Caco-2 (cell line): Measurements from ENCODE around the gene VPS51. TPM values are rescaled to one million over a fixed set of nuclear protein-coding genes. Genes with fewer than 3 reads are reported as not detected.
"Not testable (repeated sequence)": the region's sequence is repeated elsewhere in the genome, so short reads cannot be mapped to it uniquely, and the experiment has no call there.

Source experiments
- BruUV-seq: library from RNA; stranded (reverse); fragments of 400-500 nt; replicated peaks from 2 replicates; lab custom pipeline; 2021; lab: Mats Ljungman, UMichigan
- CTCF ChIA-PET: fragments of 300-600 bp; sonication (Branson Sonifier 250); formaldehyde crosslinking; loops from one replicate; lab custom pipeline; 2022; ENCODE audit warnings: antibody characterized with exemption; lab: Charles Lee
- POLR2A ChIA-PET: fragments of 300-600 bp; sonication (Branson Sonifier 250); formaldehyde crosslinking; loops from one replicate; lab custom pipeline; 2022; ENCODE audit warnings: antibody characterized with exemption; lab: Charles Lee
- DNase-seq, 2 experiments: peaks; one replicate each; pipeline versions ENCODE4 v3.0.0 to v3.0.0-alpha.2; 2020 to 2022
- H3K27me3 ChIP-seq: replicated peaks from 2 replicates; pipeline ENCODE4 v1.6.0; 2011; ENCODE audit warnings: low read length; ENCODE audit not compliant: control insufficient read depth, insufficient read depth
- H3K36me3 ChIP-seq: 2 replicates; pipeline ENCODE4 v1.5.1; 2011; ENCODE audit warnings: low read length; ENCODE audit not compliant: control insufficient read depth, insufficient read depth
- H3K4me1 ChIP-seq: fragments of 250-450 bp; sonication (Bioruptor Pico); 2 replicates; pipeline ENCODE4 v1.5.1; 2020; ENCODE audit warnings: mild to moderate bottlenecking
- H3K4me3 ChIP-seq: 2 replicates; pipeline ENCODE4 v1.5.1; 2011; ENCODE audit warnings: low read depth, mild to moderate bottlenecking, control low read depth, low read length
- H3K9me3 ChIP-seq: fragments of 250-450 bp; sonication (Bioruptor Pico); 2 replicates; pipeline ENCODE4 v1.5.1; 2020; ENCODE audit warnings: mild to moderate bottlenecking, moderate library complexity
- H3K27ac Mint-ChIP-seq: one replicate; pipeline ENCODE4 v1.8.0; 2022; ENCODE audit warnings: mixed read lengths; ENCODE audit not compliant: unreplicated experiment
- H3K27me3 Mint-ChIP-seq: one replicate; pipeline ENCODE4 v1.8.0; 2022; ENCODE audit warnings: mixed read lengths; ENCODE audit not compliant: insufficient read depth, unreplicated experiment
- H3K36me3 Mint-ChIP-seq: one replicate; pipeline ENCODE4 v1.8.0; 2022; ENCODE audit warnings: mild to moderate bottlenecking, mixed read lengths; ENCODE audit not compliant: insufficient read depth, unreplicated experiment
- H3K4me1 Mint-ChIP-seq: one replicate; pipeline ENCODE4 v1.8.0; 2022; ENCODE audit warnings: low read depth, mixed read lengths; ENCODE audit not compliant: unreplicated experiment
- H3K4me3 Mint-ChIP-seq: one replicate; pipeline ENCODE4 v1.8.0; 2022; ENCODE audit warnings: mild to moderate bottlenecking, moderate library complexity, mixed read lengths; ENCODE audit not compliant: unreplicated experiment
- H3K9me3 Mint-ChIP-seq: one replicate; pipeline ENCODE4 v1.8.0; 2022; ENCODE audit warnings: mixed read lengths; ENCODE audit not compliant: unreplicated experiment
- CTCF ChIP-seq, 2 experiments: fragments of 200-600 bp in 1 of 2; IDR thresholded peaks; 1 replicate in 1 of 2; 2 replicates in 1 of 2; pipeline versions ENCODE4 v1.5.1 to v1.8.0; 2011 to 2022; ENCODE audit warnings: antibody characterized with exemption in 1 of 2, control low read depth in 1 of 2, inconsistent platforms in 1 of 2, low read depth in 1 of 2, low read length in 1 of 2, mild to moderate bottlenecking in 1 of 2, moderate library complexity in 1 of 2; ENCODE audit not compliant: insufficient read depth in 1 of 2, severe bottlenecking in 1 of 2, unreplicated experiment in 1 of 2
- intact Hi-C: fragments of 100-400 bp; cut with micrococcal nuclease; formaldehyde crosslinking; loops from one replicate; pipeline ENCODE4 v1.10.0; 2022; ENCODE audit not compliant: unreplicated experiment
- total RNA-seq: library from RNA; stranded (reverse); gene quantifications from 2 replicates; pipeline ENCODE4 v1.2.3, GENCODE V29; 2022

The VPS51 gene
- total RNA-seq, 1 experiment from 2014 or later, result 158 TPM

- BruUV-seq, result no TSS peak
- Histone ChIP-seq H3K27me3 (no peaks in the 10 kb centered on the region), H3K9me3 (no peaks in the 10 kb centered on the region), H3K36me3 (peaks cover 10% of the 10 kb centered on the region), H3K4me1 (peaks cover 25% of the 10 kb centered on the region), H3K4me3 (peak within 1 kb of the TSS; percentile 87)
- peak; percentile 99 for DNase-seq
- peaks cover 13% of the 10 kb centered on the region for H3K4me1 Mint-ChIP-seq
- ChIA-PET POLR2A (interaction anchor here (0.6 to 1.4 kb wide), 6 partner anchors 16 to 612 kb away, joined by 3 to 9 read pairs (median 4); partner anchors contain the start of gene CAPN1), CTCF (interaction anchor here (0.6 to 2.2 kb wide), 13 partner anchors 18 to 1753 kb away, joined by 3 to 9 read pairs (median 4); partner anchors contain the start of genes BATF2, CAPN1, SAC3D1 and SF1)
- peaks cover 96% of the 10 kb centered on the region for H3K36me3 Mint-ChIP-seq
- no peaks in the 10 kb centered on the region for H3K9me3 Mint-ChIP-seq
- H3K27ac Mint-ChIP-seq, result peak within 1 kb of the TSS; percentile 92
- intact Hi-C loops, result loop anchor here (1.0 to 10.0 kb wide), 5 partner anchors 21 to 343 kb away; partner anchors contain the start of genes ARL2, SF1 and VPS51
- TF ChIP-seq CTCF (IDR thresholded peaks at IDR 0.05; ENCODE audit: insufficient read depth in 1 of 2, low read depth in 1 of 2, low read length in 1 of 2, severe bottlenecking in 1 of 2, unreplicated experiment in 1 of 2), result peak; percentile 93 to 94
- no peaks in the 10 kb centered on the region for H3K27me3 Mint-ChIP-seq
- peak within 1 kb of the TSS; percentile 83 for H3K4me3 Mint-ChIP-seq
These were observed 21.4 kb downstream of the VPS51 start, which contains the start of gene ZNHIT2 for GRCh38 chr11:65117206-65118096. Gene ZNHIT2 (minus strand): TSS chr11:65117701. CDS start chr11:65117653, 48 bp downstream.

GRCh38 chr11:65118097-65118837 lies 22.3 kb downstream of the VPS51 start:
- DNase-seq, result no peak
- peaks cover 25% of the 10 kb centered on the region for H3K4me1 ChIP-seq
- H3K4me3 Mint-ChIP-seq, result peak overlapping the region; percentile 83
- no peaks in the 10 kb centered on the region for H3K27me3 ChIP-seq
- peaks cover 10% of the 10 kb centered on the region for H3K36me3 ChIP-seq
- ChIA-PET POLR2A (interaction anchor here (0.6 to 1.4 kb wide), 3 partner anchors 64 to 473 kb away, joined by 3 to 5 read pairs (median 3); partner anchors contain the start of gene CAPN1), CTCF (interaction anchor here (1.4 to 2.2 kb wide), 4 partner anchors 17 to 340 kb away, joined by 3 to 9 read pairs (median 6); partner anchors contain the start of genes SAC3D1 and SF1)
- H3K4me1 Mint-ChIP-seq, result peaks cover 12% of the 10 kb centered on the region
- no peak overlapping the region for H3K4me3 ChIP-seq
- H3K9me3 ChIP-seq, result no peaks in the 10 kb centered on the region
- H3K27ac Mint-ChIP-seq, result peak overlapping the region; percentile 92
- peaks cover 93% of the 10 kb centered on the region for H3K36me3 Mint-ChIP-seq
- no peaks in the 10 kb centered on the region for H3K27me3 Mint-ChIP-seq
- no peaks in the 10 kb centered on the region for H3K9me3 Mint-ChIP-seq
- no peak for TF ChIP-seq CTCF (IDR thresholded peaks at IDR 0.05; ENCODE audit: insufficient read depth in 1 of 2, low read depth in 1 of 2, low read length in 1 of 2, severe bottlenecking in 1 of 2, unreplicated experiment in 1 of 2)
- intact Hi-C loops, result loop anchor here (1.0 to 10.0 kb wide), 3 partner anchors 134 to 343 kb away; partner anchors contain the start of gene SF1
- no TSS peak for BruUV-seq

- H3K9me3 Mint-ChIP-seq, H3K4me3 ChIP-seq, DNase-seq, H3K4me1 Mint-ChIP-seq, H3K27me3 ChIP-seq, H3K27me3 Mint-ChIP-seq, BruUV-seq, H3K9me3 ChIP-seq, H3K36me3 ChIP-seq: not testable (repeated sequence)
- intact Hi-C loops, result loop anchor here (1.0 to 10.0 kb wide), 3 partner anchors 133 to 344 kb away; partner anchors contain the start of gene SF1
- peak overlapping the region; percentile 92 for H3K27ac Mint-ChIP-seq
- POLR2A ChIA-PET, result interaction anchor here (0.6 kb wide), 1 partner anchor 474 kb away, joined by 3 read pairs; no protein-coding TSS in a partner anchor
- CTCF ChIA-PET, result interaction anchor here (1.7 to 2.2 kb wide), 2 partner anchors 16 to 78 kb away, joined by 5 to 9 read pairs; partner anchors contain the start of gene SAC3D1
- H3K36me3 Mint-ChIP-seq, result peaks cover 87% of the 10 kb centered on the region
- peak overlapping the region; percentile 1 for H3K4me3 Mint-ChIP-seq
- peaks cover 21% of the 10 kb centered on the region for H3K4me1 ChIP-seq
These were observed 23.1 kb downstream of the VPS51 start for GRCh38 chr11:65118891-65119669.
